HCT116 (cell line): ENCODE data around the gene ARHGEF1. TPM values are rescaled to one million over a fixed set of nuclear protein-coding genes. Genes with fewer than 3 reads are reported as not detected.

Experiments
- ATAC-seq: fragments of 200-7000 bp; cut with Tn5 transposase; 2 replicates; pipeline ENCODE4 v1.9.1; 2020; ENCODE audit warnings: mild to moderate bottlenecking, moderate library complexity
- BruUV-seq: library from RNA; stranded (reverse); fragments of 400-500 nt; replicated peaks from 2 replicates; lab custom pipeline; 2021; lab: Mats Ljungman, UMichigan
- CTCF ChIA-PET: fragments of 300-600 bp; sonication (Branson Sonifier 250); formaldehyde crosslinking; loops from one replicate; lab custom pipeline; 2021; ENCODE audit warnings: antibody characterized with exemption; lab: Charles Lee
- POLR2A ChIA-PET: fragments of 300-600, 350-600 bp; sonication (Branson Sonifier 250); formaldehyde crosslinking; loops from one replicate; lab custom pipeline; 2021; ENCODE audit warnings: antibody characterized with exemption; lab: Charles Lee
- RAD21 ChIA-PET, 2 experiments: fragments of 300-600 bp; sonication (Branson Sonifier 250); formaldehyde crosslinking; loops; one replicate each; lab custom pipeline; 2023; ENCODE audit warnings: low total read pairs in 2 of 2; ENCODE audit not compliant: uncharacterized antibody in 2 of 2, unreplicated experiment in 2 of 2, low non-redundant PET in 1 of 2; lab: Charles Lee
- DNase-seq: peaks from one replicate; pipeline ENCODE4 v3.0.0-alpha.2; 2010; ENCODE audit warnings: low read depth, low spot score
- H2AFZ ChIP-seq: fragments of 200-600 bp; shearing (Covaris generic), sonication (generic); 2 replicates; pipeline ENCODE4 v1.6.1; 2017; ENCODE audit warnings: low read depth, mixed run types, mixed read lengths, antibody characterized with exemption, low read length; ENCODE audit not compliant: poor library complexity, severe bottlenecking
- H3K27ac ChIP-seq: 2 replicates; pipeline ENCODE4 v1.5.1; 2012; ENCODE audit warnings: low read depth, low read length
- H3K27me3 ChIP-seq: fragments of 200-600 bp; sonication (generic); 2 replicates; pipeline ENCODE4 v1.6.1; 2016; ENCODE audit warnings: mixed run types, low read length, mixed read lengths; ENCODE audit not compliant: insufficient read depth
- H3K36me3 ChIP-seq, 2 experiments: fragments of 200-500 bp in 1 of 2; fragments of 200-600 bp in 1 of 2; sonication (Bioruptor generic) in 1 of 2; sonication (generic) in 1 of 2; 2 replicates each; pipeline versions ENCODE4 v1.5.1 to v1.6.1; 2014 to 2016; ENCODE audit warnings: low read length in 2 of 2, inconsistent platforms in 1 of 2, mixed read lengths in 1 of 2, mixed run types in 1 of 2; ENCODE audit not compliant: insufficient read depth in 2 of 2, control insufficient read depth in 1 of 2
- H3K4me1 ChIP-seq, 2 experiments: fragments of 200-600 bp in 1 of 2; sonication (generic) in 1 of 2; 2 replicates each; pipeline versions ENCODE4 v1.5.1 to v1.6.1; 2012 to 2017; ENCODE audit warnings: low read length in 2 of 2, inconsistent platforms in 1 of 2, mild to moderate bottlenecking in 1 of 2, mixed read lengths in 1 of 2, mixed run types in 1 of 2, moderate library complexity in 1 of 2; ENCODE audit not compliant: insufficient read depth in 2 of 2, control insufficient read depth in 1 of 2
- H3K4me2 ChIP-seq: fragments of 200-600 bp; sonication (generic); 2 replicates; pipeline ENCODE4 v1.6.1; 2017; ENCODE audit warnings: mixed run types, low read length, mixed read lengths
- H3K4me3 ChIP-seq, 2 experiments: fragments of 200-600 bp in 1 of 2; sonication (generic) in 1 of 2; replicated peaks in 1 of 2; 2 replicates each; pipeline ENCODE4 v1.5.1; 2011 to 2016; ENCODE audit warnings: low read length in 2 of 2, control low read depth in 1 of 2, low read depth in 1 of 2, mild to moderate bottlenecking in 1 of 2, mixed read lengths in 1 of 2, mixed run types in 1 of 2
- H3K79me2 ChIP-seq: fragments of 200-600 bp; sonication (generic); 2 replicates; pipeline ENCODE4 v1.6.1; 2017; ENCODE audit warnings: mild to moderate bottlenecking, mixed run types, low read length, moderate library complexity, mixed read lengths; ENCODE audit not compliant: insufficient read depth
- H3K9ac ChIP-seq: fragments of 200-600 bp; sonication (generic); 2 replicates; pipeline ENCODE4 v1.6.1; 2016; ENCODE audit warnings: low read length, mixed read lengths
- H3K9me2 ChIP-seq: fragments of 200-600 bp; sonication (generic), shearing (Covaris generic); 2 replicates; pipeline ENCODE4 v1.6.1; 2017; ENCODE audit warnings: mixed run types, mild to moderate bottlenecking, moderate library complexity; ENCODE audit not compliant: insufficient read depth
- H3K9me3 ChIP-seq, 2 experiments: fragments of 200-500 bp in 1 of 2; fragments of 200-600 bp in 1 of 2; sonication (Bioruptor generic) in 1 of 2; sonication (generic) in 1 of 2; 2 replicates each; pipeline ENCODE4 v1.6.1; 2014 to 2017; ENCODE audit warnings: low read length in 2 of 2, mixed read lengths in 2 of 2, inconsistent platforms in 1 of 2, low read depth in 1 of 2, mild to moderate bottlenecking in 1 of 2, mixed run types in 1 of 2, moderate library complexity in 1 of 2; ENCODE audit not compliant: control insufficient read depth in 1 of 2, insufficient read depth in 1 of 2
- H4K20me1 ChIP-seq: fragments of 200-600 bp; sonication (generic), shearing (Covaris generic); 2 replicates; pipeline ENCODE4 v1.6.1; 2017; ENCODE audit warnings: mixed run types, mild to moderate bottlenecking, moderate library complexity; ENCODE audit not compliant: insufficient read depth
- CEBPB ChIP-seq: IDR thresholded peaks from 2 replicates; pipeline ENCODE4 v1.6.1; 2012; ENCODE audit warnings: low read depth
- EGR1 ChIP-seq: IDR thresholded peaks from 2 replicates; pipeline ENCODE4 v1.6.1; 2012; ENCODE audit warnings: low read depth
- EZH2phosphoT487 ChIP-seq: fragments of 200-600 bp; IDR thresholded peaks from 2 replicates; pipeline ENCODE4 v1.6.1; 2018; ENCODE audit warnings: antibody characterized with exemption, borderline replicate concordance
- JUND ChIP-seq: IDR thresholded peaks from 2 replicates; pipeline ENCODE4 v1.6.1; 2012
- MAX ChIP-seq: IDR thresholded peaks from 2 replicates; pipeline ENCODE4 v1.6.1; 2012
- POLR2AphosphoS5 ChIP-seq: IDR thresholded peaks from 2 replicates; pipeline ENCODE4 v1.6.1; 2011; ENCODE audit warnings: mild to moderate bottlenecking, low read depth, low read length, moderate library complexity
- REST ChIP-seq: IDR thresholded peaks from 2 replicates; pipeline ENCODE4 v1.6.1; 2012; ENCODE audit warnings: low read depth
- SRF ChIP-seq: IDR thresholded peaks from 2 replicates; pipeline ENCODE4 v1.6.1; 2012; ENCODE audit warnings: low read depth
- TCF7L2 ChIP-seq: IDR thresholded peaks from 2 replicates; pipeline ENCODE4 v1.7.0; 2011; ENCODE audit warnings: borderline replicate concordance, inconsistent platforms; ENCODE audit not compliant: insufficient read depth, insufficient read length; ENCODE audit errors: extremely low read depth
- YY1 ChIP-seq: IDR thresholded peaks from 2 replicates; pipeline ENCODE4 v1.6.1; 2011; ENCODE audit warnings: low read length, low read depth, moderate library complexity, mild to moderate bottlenecking; ENCODE audit not compliant: insufficient replicate concordance; ENCODE audit errors: extremely low read depth
- intact Hi-C: fragments of 100-400 bp; cut with micrococcal nuclease; formaldehyde crosslinking; loops from 2 replicates; pipeline ENCODE4 v1.10.0; 2022
- total RNA-seq: library from RNA; stranded (reverse); gene quantifications from one replicate; pipeline ENCODE4 v1.2.1, GENCODE V29; 2021; ENCODE audit not compliant: unreplicated experiment
- TF ChIP-seq, protein P1 (sequence below): IDR thresholded peaks from 2 replicates; pipeline ENCODE4 v1.6.1; 2012

The ARHGEF1 gene
- total RNA-seq, 1 experiment from 2014 or later = 110 TPM

- no peaks in the 10 kb centered on the region for H3K4me1 ChIP-seq
- TF ChIP-seq, protein P1, sequence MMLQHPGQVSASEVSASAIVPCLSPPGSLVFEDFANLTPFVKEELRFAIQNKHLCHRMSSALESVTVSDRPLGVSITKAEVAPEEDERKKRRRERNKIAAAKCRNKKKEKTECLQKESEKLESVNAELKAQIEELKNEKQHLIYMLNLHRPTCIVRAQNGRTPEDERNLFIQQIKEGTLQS = no peak
- TF ChIP-seq EGR1 (no peak), CEBPB (no peak), YY1 (no peak), SRF (no peak), JUND (no peak), POLR2AphosphoS5 (no peak), REST (no peak), MAX (no peak), TCF7L2 (no peak), EZH2phosphoT487 (no peak)
- TF ChIP-seq, all 23 proteins: peak for 0
- no peaks in the 10 kb centered on the region for H3K79me2 ChIP-seq
- no TSS peak for BruUV-seq
- no peaks in the 10 kb centered on the region; the same call in 1 of the 2 replicates for H3K27me3 ChIP-seq
- no peaks in the 10 kb centered on the region for H3K9me3 ChIP-seq
- no peak overlapping the region for H3K27ac ChIP-seq
- H2AFZ ChIP-seq = no peak overlapping the region
- no peak for ATAC-seq
- H3K4me2 ChIP-seq = no peak overlapping the region
- POLR2A ChIA-PET = no interaction called here
- H4K20me1 ChIP-seq = no peaks in the 10 kb centered on the region
- H3K36me3 ChIP-seq = no peaks in the 10 kb centered on the region
- CTCF ChIA-PET = no interaction called here
- RAD21 ChIA-PET = no interaction called here
- DNase-seq = no peak
- no peak overlapping the region for H3K9ac ChIP-seq
- intact Hi-C loops = no loop called here
- no peak overlapping the region for H3K4me3 ChIP-seq
- no peaks in the 10 kb centered on the region for H3K9me2 ChIP-seq
Measured at GRCh38 chr19:41915776-41916414, 32.9 kb downstream of the ARHGEF1 start.
